Testis (tissue), 3 donors: Measurements from ENCODE around the gene ITGB8. TPM values are rescaled to one million over a fixed set of nuclear protein-coding genes. Genes with fewer than 3 reads are reported as not detected.

Experiments used
- DNase-seq: peaks from one replicate; pipeline ENCODE4 v3.0.0-alpha.2; 2019
- H3K27ac ChIP-seq, 2 donors: fragments of 200-600 bp; sonication (generic); one replicate each; pipeline ENCODE4 v1.5.1; 2019
- H3K27me3 ChIP-seq: fragments of 200-600 bp; sonication (generic); one replicate; pipeline ENCODE4 v1.5.1; 2019
- H3K36me3 ChIP-seq: fragments of 200-600 bp; sonication (generic); one replicate; pipeline ENCODE4 v1.5.1; 2017; ENCODE audit warnings: low read depth; ENCODE audit errors: missing control alignments
- H3K4me1 ChIP-seq: fragments of 200-600 bp; sonication (generic); one replicate; pipeline ENCODE4 v1.5.1; 2019
- H3K4me3 ChIP-seq, 2 donors: fragments of 200-600 bp; sonication (generic); one replicate each; pipeline ENCODE4 v1.5.1; 2017 to 2019
- H3K9me3 ChIP-seq: fragments of 200-600 bp; sonication (generic); one replicate; pipeline ENCODE4 v1.5.1; 2017
- CTCF ChIP-seq, 3 experiments: fragments of 450-650 bp in 2 of 3; fragments of 200-600 bp in 1 of 3; sonication (generic) in 1 of 3; IDR thresholded peaks; one replicate each; pipeline ENCODE4 v1.5.1; 2016 to 2019; ENCODE audit warnings: antibody characterized with exemption in 3 of 3, mild to moderate bottlenecking in 2 of 3, moderate library complexity in 1 of 3
- POLR2A ChIP-seq: fragments of 450-650 bp; IDR thresholded peaks from one replicate; pipeline ENCODE4 v1.6.1; 2017; ENCODE audit warnings: antibody characterized with exemption, mild to moderate bottlenecking, moderate library complexity
- WGBS, 2 donors: methylation state at CpG; one replicate each; pipeline ENCODE4 v1.1.5; 2018; 5-methylcytosine and 5-hydroxymethylcytosine counted together
- intact Hi-C: fragments of 100-400 bp; cut with DNase I; formaldehyde crosslinking; loops from one replicate; pipeline ENCODE4 v1.15.1; 2023; ENCODE audit warnings: low total_unique reads
- polyA plus RNA-seq: library from polyadenylated mRNA; stranded (reverse); fragments of 350-450 nt; fragmentation: Illumina TruSeq; extraction: RNeasy Lipid Tissue Mini Kit (QIAGEN cat#74804); gene quantifications from one replicate; pipeline ENCODE4 v1.2.3, GENCODE V29; 2014; ENCODE audit warnings: low read depth, low replicate concordance; ENCODE audit not compliant: insufficient read depth
- total RNA-seq, 2 donors: library from RNA; depleted of rRNA; stranded (reverse); fragments of >200 nt; gene quantifications; one replicate each; pipeline ENCODE4 v1.2.3, GENCODE V29; 2016

The ITGB8 gene
- total and polyA plus RNA-seq, 3 donors from 2014 or later, result 9.5 to 111 (median 104) TPM

GRCh38 chr7:20417260-20417659 is 86.6 kb downstream of the ITGB8 start:
- 91 to 94% methylated on average over 1 of the region's 1 CpG for WGBS, 2 donors
- H3K4me1 ChIP-seq, result no peaks in the 10 kb centered on the region
- no peak overlapping the region for H3K4me3 ChIP-seq
- H3K9me3 ChIP-seq, result no peaks in the 10 kb centered on the region
- no peak for DNase-seq
- TF ChIP-seq POLR2A (no peak), CTCF (IDR thresholded peaks at IDR 0.05) (no peak)
- H3K27ac ChIP-seq, result no peak overlapping the region
- no peaks in the 10 kb centered on the region for H3K27me3 ChIP-seq
- intact Hi-C loops, result no loop called here
- H3K36me3 ChIP-seq, result no peaks in the 10 kb centered on the region

GRCh38 chr7:20417675-20418382 is 87.1 kb downstream of the ITGB8 start:
- no peak for DNase-seq
- Histone ChIP-seq H3K4me1 (no peaks in the 10 kb centered on the region), H3K27ac (no peak overlapping the region), H3K27me3 (no peaks in the 10 kb centered on the region), H3K36me3 (no peaks in the 10 kb centered on the region), H3K4me3 (no peak overlapping the region), H3K9me3 (no peaks in the 10 kb centered on the region)
- intact Hi-C loops, result no loop called here
- WGBS, 2 donors, result 67 to 71% methylated on average over 3 of the region's 3 CpGs
- TF ChIP-seq CTCF (IDR thresholded peaks at IDR 0.05) (no peak), POLR2A (no peak)

GRCh38 chr7:20424500-20424899 is 93.8 kb downstream of the ITGB8 start:
- Histone ChIP-seq H3K27ac (no peak overlapping the region), H3K27me3 (no peaks in the 10 kb centered on the region), H3K36me3 (no peaks in the 10 kb centered on the region), H3K9me3 (no peaks in the 10 kb centered on the region), H3K4me1 (no peaks in the 10 kb centered on the region), H3K4me3 (no peak overlapping the region)
- intact Hi-C loops, result no loop called here
- no peak for DNase-seq
- 89 to 92% methylated on average over 6 of the region's 6 CpGs for WGBS, 2 donors
- no peak for TF ChIP-seq POLR2A

- H3K4me1 ChIP-seq, result no peaks in the 10 kb centered on the region
- TF ChIP-seq CTCF (IDR thresholded peaks at IDR 0.05), result no peak
- TF ChIP-seq POLR2A, result no peak
- no peak for DNase-seq
- no peaks in the 10 kb centered on the region for H3K9me3 ChIP-seq
- no peaks in the 10 kb centered on the region for H3K27me3 ChIP-seq
- H3K36me3 ChIP-seq, result no peaks in the 10 kb centered on the region
- intact Hi-C loops, result no loop called here
- H3K27ac ChIP-seq, result no peak overlapping the region
- no peak overlapping the region for H3K4me3 ChIP-seq
- WGBS, 2 donors, result 90% methylated on average over 3 of the region's 3 CpGs
These were observed 100.0 kb downstream of the ITGB8 start for GRCh38 chr7:20430664-20431063.

- TF ChIP-seq POLR2A, result no peak
- no peak for TF ChIP-seq CTCF (IDR thresholded peaks at IDR 0.05)
- no peak overlapping the region for H3K27ac ChIP-seq
- no peaks in the 10 kb centered on the region for H3K27me3 ChIP-seq
- WGBS, 2 donors, result 82 to 90% methylated on average over 2 of the region's 2 CpGs
- DNase-seq, result no peak
- no peaks in the 10 kb centered on the region for H3K36me3 ChIP-seq
- H3K4me3 ChIP-seq, result no peak overlapping the region
- H3K4me1 ChIP-seq, result no peaks in the 10 kb centered on the region
- no peaks in the 10 kb centered on the region for H3K9me3 ChIP-seq
- intact Hi-C loops, result no loop called here
These were observed 100.4 kb downstream of the ITGB8 start for GRCh38 chr7:20431146-20431545.
